ENCODE results near the gene DHDH.

DHDH gene

GRCh38 chr19:48950830-48951519 is 17.5 kb downstream of the DHDH start:
- DNase-seq, result no peak

- no peak for DNase-seq
Measured at GRCh38 chr19:48953141-48953540, 19.6 kb downstream of the DHDH start.

GRCh38 chr19:48953990-48954594 is 20.6 kb downstream of the DHDH start:
- no peak for DNase-seq

GRCh38 chr19:48954595-48955307 is 21.3 kb downstream of the DHDH start, which contains the start of gene BAX:
Gene BAX (plus strand): TSS chr19:48954875. CDS start chr19:48954929, 54 bp downstream.
- peak; percentile 98 for DNase-seq

GRCh38 chr19:48955308-48955958 is 21.9 kb downstream of the DHDH start:
- no peak for DNase-seq

GRCh38 chr19:48958006-48958405 is 24.5 kb downstream of the DHDH start:
- no peak for DNase-seq

GRCh38 chr19:48959341-48960239 is 26.1 kb downstream of the DHDH start:
- DNase-seq, result no peak

- DNase-seq, result no peak
Measured at GRCh38 chr19:48961051-48961649, 27.7 kb downstream of the DHDH start.

GRCh38 chr19:48961673-48962028 is 28.2 kb downstream of the DHDH start:
- DNase-seq, result no peak

GRCh38 chr19:48962029-48962848 is 28.7 kb downstream of the DHDH start:
- no peak for DNase-seq

- DNase-seq, result no peak
Measured at GRCh38 chr19:48962849-48963165, 29.3 kb downstream of the DHDH start.

GRCh38 chr19:48963371-48964204 is 30.1 kb downstream of the DHDH start:
- DNase-seq, result peak; percentile 81

- DNase-seq, result no peak
Measured at GRCh38 chr19:48964205-48965039, 30.9 kb downstream of the DHDH start.

- DNase-seq, result peak; percentile 98
Measured at GRCh38 chr19:48965040-48965805, 31.7 kb downstream of the DHDH start, which contains the start of gene FTL. Gene FTL (plus strand): TSS chr19:48965309. CDS start chr19:48965508, 199 bp downstream.

- DNase-seq, result peak; percentile 94
Measured at GRCh38 chr19:48965806-48966540, 32.5 kb downstream of the DHDH start.

- no peak for DNase-seq
Measured at GRCh38 chr19:48966541-48967345, 33.2 kb downstream of the DHDH start.

Measured in right hindlimb (tissue), 1 donor.